SK-N-MC (cell line): Measurements from ENCODE around the gene CRY2.

Experiments
- EZH2 ChIP-seq: fragments of 200-600 bp; sonication (generic); IDR thresholded peaks from one replicate; pipeline ENCODE4 v1.6.1; 2017; ENCODE audit warnings: antibody characterized with exemption
- POLR2AphosphoS5 ChIP-seq: IDR thresholded peaks from 2 replicates; pipeline ENCODE4 v1.6.1; 2012; ENCODE audit warnings: mild to moderate bottlenecking, low read depth, low read length, borderline replicate concordance

DNA sequence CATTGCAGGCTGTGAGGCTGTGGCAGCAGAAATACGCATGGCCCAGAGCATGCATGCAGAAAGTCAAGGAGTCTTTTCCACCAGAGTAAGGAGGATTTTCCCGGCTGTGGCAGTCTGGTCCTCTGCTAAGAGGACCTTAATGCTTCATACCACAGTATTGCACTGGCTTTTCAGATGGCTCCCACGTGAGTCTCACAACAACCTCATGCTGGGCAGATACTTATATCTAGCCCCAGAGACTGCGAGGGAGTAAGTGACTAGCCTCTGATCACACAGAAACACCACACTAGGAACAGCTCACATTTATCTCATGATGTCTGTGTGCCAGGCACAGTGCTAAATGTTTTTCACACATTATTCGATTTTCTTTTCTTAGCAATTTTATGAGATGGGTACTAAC lies 8.0 kb downstream of the CRY2 start:
- TF ChIP-seq EZH2 (no peak), POLR2AphosphoS5 (no peak)
